ENCODE data around the gene NRXN3. TPM values are rescaled to one million over a fixed set of nuclear protein-coding genes. Genes with fewer than 3 reads are reported as not detected.

Gene NRXN3
- total RNA-seq, 2 experiments from 2014 or later: not detected

DNA sequence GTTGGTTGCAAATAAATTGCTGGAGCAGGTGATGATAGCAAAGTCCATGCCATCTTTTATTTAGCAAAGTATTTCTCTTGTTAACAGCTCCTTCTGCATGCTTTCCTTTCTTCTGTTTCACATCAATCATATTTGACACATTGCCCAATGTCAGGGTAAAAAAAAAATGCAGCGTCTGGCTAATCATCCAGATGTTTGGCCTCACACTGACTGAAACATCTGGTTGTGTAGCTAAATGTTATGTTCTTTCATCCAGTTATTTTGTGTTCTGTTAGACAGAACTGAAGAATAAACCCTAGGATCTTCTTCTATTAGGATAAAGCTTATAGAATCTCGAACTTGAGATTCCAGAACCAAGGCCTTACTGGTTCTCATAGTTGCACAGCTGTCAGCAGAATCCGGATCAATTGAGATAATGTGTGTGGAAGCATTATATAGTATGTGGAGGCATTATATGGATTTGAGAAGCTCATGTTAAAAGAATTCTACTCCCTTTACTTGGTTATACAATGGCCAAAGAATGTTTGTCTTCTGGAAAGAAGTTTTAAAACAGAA, 1182.0 kb downstream of the NRXN3 start:
- no peaks in the 10 kb centered on the region for H3K4me1 ChIP-seq (ENCODE audit: insufficient read depth, low read length, poor library complexity, severe bottlenecking)
- H3K4me3 ChIP-seq (ENCODE audit: low read depth, low read length, poor library complexity, severe bottlenecking): no peak overlapping the region
- H3K79me2 ChIP-seq (ENCODE audit: insufficient read depth, low read depth, low read length): no peaks in the 10 kb centered on the region
- H4K20me1 ChIP-seq (ENCODE audit: insufficient read depth, low read length): no peaks in the 10 kb centered on the region
- no peak overlapping the region for H3K4me2 ChIP-seq (ENCODE audit: low read length)
- H3K27ac ChIP-seq (ENCODE audit: low read depth, low read length, poor library complexity, severe bottlenecking): no peak overlapping the region
- intact Hi-C loops (cut with micrococcal nuclease; ENCODE audit: unreplicated experiment): no loop called here
- H2AFZ ChIP-seq (ENCODE audit: low read length): no peak overlapping the region
- no peak for DNase-seq (ENCODE audit: low spot score)
- H3K9me3 ChIP-seq (ENCODE audit: low read length): no peaks in the 10 kb centered on the region
- no peak for TF ChIP-seq EZH2phosphoT487 (IDR thresholded peaks at IDR 0.05; ENCODE audit: borderline replicate concordance, low read depth, low read length)
- TF ChIP-seq, protein P1, sequence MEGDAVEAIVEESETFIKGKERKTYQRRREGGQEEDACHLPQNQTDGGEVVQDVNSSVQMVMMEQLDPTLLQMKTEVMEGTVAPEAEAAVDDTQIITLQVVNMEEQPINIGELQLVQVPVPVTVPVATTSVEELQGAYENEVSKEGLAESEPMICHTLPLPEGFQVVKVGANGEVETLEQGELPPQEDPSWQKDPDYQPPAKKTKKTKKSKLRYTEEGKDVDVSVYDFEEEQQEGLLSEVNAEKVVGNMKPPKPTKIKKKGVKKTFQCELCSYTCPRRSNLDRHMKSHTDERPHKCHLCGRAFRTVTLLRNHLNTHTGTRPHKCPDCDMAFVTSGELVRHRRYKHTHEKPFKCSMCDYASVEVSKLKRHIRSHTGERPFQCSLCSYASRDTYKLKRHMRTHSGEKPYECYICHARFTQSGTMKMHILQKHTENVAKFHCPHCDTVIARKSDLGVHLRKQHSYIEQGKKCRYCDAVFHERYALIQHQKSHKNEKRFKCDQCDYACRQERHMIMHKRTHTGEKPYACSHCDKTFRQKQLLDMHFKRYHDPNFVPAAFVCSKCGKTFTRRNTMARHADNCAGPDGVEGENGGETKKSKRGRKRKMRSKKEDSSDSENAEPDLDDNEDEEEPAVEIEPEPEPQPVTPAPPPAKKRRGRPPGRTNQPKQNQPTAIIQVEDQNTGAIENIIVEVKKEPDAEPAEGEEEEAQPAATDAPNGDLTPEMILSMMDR (conservative IDR thresholded peaks at IDR 0.05; ENCODE audit: low read length): no peak
- no peaks in the 10 kb centered on the region for H3K9me2 ChIP-seq (ENCODE audit: insufficient read depth, low read length)
- BruUV-seq (replicated peaks): no TSS peak
- POLR2A ChIA-PET: interaction anchor here (0.8 to 1.1 kb wide), 2 partner anchors 14 to 25 kb away, joined by 3 read pairs; no protein-coding TSS in a partner anchor
- H3K36me3 ChIP-seq (ENCODE audit: insufficient read depth, low read length): no peaks in the 10 kb centered on the region
- CTCF ChIA-PET (ENCODE audit: unreplicated experiment): no interaction called here

DNA sequence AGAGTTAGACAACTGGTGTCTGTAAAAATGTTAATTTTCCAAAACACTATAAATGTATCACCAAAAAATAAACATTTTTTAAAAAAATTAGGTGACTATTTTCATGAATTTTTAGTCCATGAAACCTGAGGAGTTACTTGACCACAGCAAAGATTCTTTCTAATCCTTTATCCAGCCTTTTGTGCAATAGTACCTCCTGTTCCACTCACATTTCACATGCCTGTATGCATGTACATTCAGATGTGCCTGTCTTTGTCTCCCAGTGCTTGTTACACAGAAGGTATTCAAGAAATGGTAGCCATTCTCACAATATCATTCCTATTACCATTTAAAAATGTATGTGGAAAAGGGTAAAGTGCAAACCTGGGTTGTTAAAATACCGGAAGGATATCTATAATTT, 1184.2 kb downstream of the NRXN3 start:
- no peak overlapping the region for H3K4me3 ChIP-seq (ENCODE audit: low read depth, low read length, poor library complexity, severe bottlenecking)
- intact Hi-C loops (cut with micrococcal nuclease; ENCODE audit: unreplicated experiment): no loop called here
- no peaks in the 10 kb centered on the region for H3K79me2 ChIP-seq (ENCODE audit: insufficient read depth, low read depth, low read length)
- DNase-seq (ENCODE audit: low spot score): no peak
- no TSS peak for BruUV-seq (replicated peaks)
- no peaks in the 10 kb centered on the region for H3K9me3 ChIP-seq (ENCODE audit: low read length)
- no peak overlapping the region for H2AFZ ChIP-seq (ENCODE audit: low read length)
- no peaks in the 10 kb centered on the region for H3K4me1 ChIP-seq (ENCODE audit: insufficient read depth, low read length, poor library complexity, severe bottlenecking)
- H4K20me1 ChIP-seq (ENCODE audit: insufficient read depth, low read length): no peaks in the 10 kb centered on the region
- H3K27ac ChIP-seq (ENCODE audit: low read depth, low read length, poor library complexity, severe bottlenecking): no peak overlapping the region
- H3K9me2 ChIP-seq (ENCODE audit: insufficient read depth, low read length): no peaks in the 10 kb centered on the region
- CTCF ChIA-PET (ENCODE audit: unreplicated experiment): no interaction called here
- no peaks in the 10 kb centered on the region for H3K36me3 ChIP-seq (ENCODE audit: insufficient read depth, low read length)
- POLR2A ChIA-PET: no interaction called here
- H3K4me2 ChIP-seq (ENCODE audit: low read length): no peak overlapping the region
- TF ChIP-seq, protein P1 (conservative IDR thresholded peaks at IDR 0.05; ENCODE audit: low read length): no peak
- TF ChIP-seq EZH2phosphoT487 (IDR thresholded peaks at IDR 0.05; ENCODE audit: borderline replicate concordance, low read depth, low read length): no peak

DNA sequence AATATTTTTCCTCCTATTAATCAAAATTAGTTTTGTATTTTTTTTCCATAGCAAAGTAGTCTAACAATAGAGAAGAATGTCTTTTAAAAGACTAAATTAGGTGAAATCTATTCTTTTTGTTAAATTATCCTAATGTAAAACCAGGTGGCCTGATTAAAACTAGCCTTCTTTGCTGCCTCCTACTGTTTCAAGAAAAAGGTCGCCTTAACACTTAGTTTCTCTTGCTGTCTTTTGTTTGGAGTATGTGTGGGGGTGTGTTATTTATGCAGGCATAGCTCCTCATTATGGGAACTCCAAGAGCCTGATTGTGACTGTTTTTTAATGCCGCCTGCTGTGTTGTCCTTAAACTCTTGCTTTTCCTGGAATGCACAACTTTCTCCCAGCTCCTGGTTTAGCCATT, 1185.9 kb downstream of the NRXN3 start:
- H3K4me3 ChIP-seq (ENCODE audit: low read depth, low read length, poor library complexity, severe bottlenecking): no peak overlapping the region
- H3K4me2 ChIP-seq (ENCODE audit: low read length): no peak overlapping the region
- no peaks in the 10 kb centered on the region for H3K36me3 ChIP-seq (ENCODE audit: insufficient read depth, low read length)
- H4K20me1 ChIP-seq (ENCODE audit: insufficient read depth, low read length): no peaks in the 10 kb centered on the region
- DNase-seq (ENCODE audit: low spot score): no peak
- CTCF ChIA-PET (ENCODE audit: unreplicated experiment): no interaction called here
- POLR2A ChIA-PET: no interaction called here
- H2AFZ ChIP-seq (ENCODE audit: low read length): no peak overlapping the region
- no peaks in the 10 kb centered on the region for H3K9me2 ChIP-seq (ENCODE audit: insufficient read depth, low read length)
- H3K9me3 ChIP-seq (ENCODE audit: low read length): no peaks in the 10 kb centered on the region
- TF ChIP-seq, protein P1 (conservative IDR thresholded peaks at IDR 0.05; ENCODE audit: low read length): no peak
- no peak for TF ChIP-seq EZH2phosphoT487 (IDR thresholded peaks at IDR 0.05; ENCODE audit: borderline replicate concordance, low read depth, low read length)
- no TSS peak for BruUV-seq (replicated peaks)
- H3K79me2 ChIP-seq (ENCODE audit: insufficient read depth, low read depth, low read length): no peaks in the 10 kb centered on the region
- no peaks in the 10 kb centered on the region for H3K4me1 ChIP-seq (ENCODE audit: insufficient read depth, low read length, poor library complexity, severe bottlenecking)
- no peak overlapping the region for H3K27ac ChIP-seq (ENCODE audit: low read depth, low read length, poor library complexity, severe bottlenecking)
- intact Hi-C loops (cut with micrococcal nuclease; ENCODE audit: unreplicated experiment): no loop called here
